ENCODE measurements around the gene MICU1.
A peak's percentile ranks its signal among the peaks of the same experiment; 100 is the strongest.
"Not testable (repeated sequence)": the region's sequence is repeated elsewhere in the genome, so short reads cannot be mapped to it uniquely, and the experiment has no call there.

The MICU1 gene

DNA sequence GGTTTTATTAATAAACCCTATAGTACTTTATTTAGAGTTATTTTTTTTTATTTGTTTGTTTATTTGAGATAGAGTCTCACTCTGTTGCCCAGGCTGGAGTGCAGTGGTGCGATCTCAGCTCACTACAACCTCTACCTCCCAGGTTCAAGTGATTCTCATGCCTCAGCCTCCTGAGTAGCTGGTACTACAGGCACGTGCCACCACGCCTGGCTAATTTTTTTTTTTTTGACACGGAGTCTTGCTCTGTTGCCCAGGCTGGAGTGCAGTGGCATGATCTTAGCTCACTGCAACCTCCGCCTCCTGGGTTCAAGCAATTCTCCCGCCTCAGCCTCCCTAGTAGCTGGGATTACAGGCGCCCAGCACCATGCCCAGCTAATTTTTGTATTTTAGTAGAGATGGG lies 279.8 kb downstream of the MICU1 start:
- not testable (repeated sequence) for DNase-seq (ENCODE audit: low read depth)

DNA sequence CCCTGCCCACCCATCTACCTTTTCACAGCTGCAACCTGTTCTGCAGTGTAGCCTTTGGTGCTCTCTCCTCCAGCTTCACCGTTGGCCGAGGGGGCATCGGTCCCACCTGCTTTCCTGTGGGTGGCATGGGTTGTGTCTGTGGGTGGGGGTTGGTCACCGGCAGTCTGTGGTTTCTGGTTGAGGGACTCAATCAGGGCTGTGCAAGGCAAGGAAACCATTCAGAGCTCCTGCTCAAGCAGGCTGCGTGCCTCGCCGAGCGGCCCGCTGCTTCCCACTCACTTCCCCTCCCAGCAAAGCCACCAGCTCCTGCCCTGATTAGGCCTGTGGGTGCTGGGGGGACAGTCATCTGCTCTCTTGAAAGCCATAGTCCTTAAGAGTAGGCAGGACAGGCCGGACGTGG lies 280.9 kb downstream of the MICU1 start:
- DNase-seq (ENCODE audit: low read depth), result no peak

DNA sequence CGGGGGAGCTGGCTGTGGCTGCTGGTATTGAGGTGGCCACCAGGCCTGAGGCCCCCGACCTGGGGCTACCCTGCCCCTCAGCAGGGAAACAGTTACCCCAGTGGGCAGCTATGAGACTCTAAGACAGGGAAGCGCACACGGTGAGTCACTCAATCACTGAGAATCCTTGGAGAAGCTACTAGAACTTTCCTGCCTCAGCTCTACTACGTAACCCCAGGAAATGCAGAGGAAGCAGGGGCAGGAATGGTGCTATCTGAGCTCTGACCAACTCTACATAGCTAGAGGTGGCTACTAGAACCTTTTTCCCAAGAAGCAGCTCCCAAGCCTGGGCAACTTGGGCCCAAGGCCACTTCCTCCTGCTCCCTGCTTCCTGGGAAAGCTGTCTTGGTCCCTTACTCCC lies 283.0 kb downstream of the MICU1 start:
- no peak for DNase-seq (ENCODE audit: low read depth)

DNA sequence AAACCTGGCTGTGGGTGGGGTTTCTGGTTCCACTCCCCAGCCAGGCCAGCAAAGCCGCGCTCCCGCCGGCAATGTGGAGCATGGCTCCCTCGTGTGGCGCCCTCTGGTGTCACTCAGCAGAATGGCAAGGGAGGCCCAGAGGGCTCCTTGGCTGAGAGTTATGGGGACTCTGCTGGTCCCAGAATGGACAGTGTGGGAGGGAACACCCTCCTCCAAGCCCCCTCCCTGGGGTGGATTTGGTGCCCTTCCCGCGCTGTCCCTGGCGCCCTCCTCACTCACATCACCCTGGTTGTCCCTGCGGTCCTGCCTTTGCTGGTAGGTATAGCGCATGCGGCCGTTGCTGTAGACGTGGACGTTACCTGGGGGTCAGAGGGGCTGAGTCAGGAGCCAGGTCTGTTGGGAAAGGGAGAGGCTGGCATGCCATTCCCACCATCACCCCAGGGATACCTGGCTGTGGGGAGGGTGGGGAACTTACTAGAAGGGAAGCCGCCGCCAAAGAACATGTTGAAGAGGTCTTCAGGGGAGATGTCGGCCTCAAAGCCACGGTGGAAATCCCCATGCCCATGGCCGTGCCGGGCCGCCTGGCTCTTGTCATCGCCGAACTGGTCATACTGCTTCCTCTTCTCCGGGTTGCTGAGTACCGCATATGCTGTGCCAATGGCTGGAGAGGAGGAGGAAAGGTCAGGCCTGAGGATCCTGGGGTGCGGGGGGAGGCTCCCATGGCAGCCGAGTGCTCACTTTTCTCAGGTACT lies 285.2 kb downstream of the MICU1 start:
- peak; percentile 64 for DNase-seq (ENCODE audit: low read depth)

DNA sequence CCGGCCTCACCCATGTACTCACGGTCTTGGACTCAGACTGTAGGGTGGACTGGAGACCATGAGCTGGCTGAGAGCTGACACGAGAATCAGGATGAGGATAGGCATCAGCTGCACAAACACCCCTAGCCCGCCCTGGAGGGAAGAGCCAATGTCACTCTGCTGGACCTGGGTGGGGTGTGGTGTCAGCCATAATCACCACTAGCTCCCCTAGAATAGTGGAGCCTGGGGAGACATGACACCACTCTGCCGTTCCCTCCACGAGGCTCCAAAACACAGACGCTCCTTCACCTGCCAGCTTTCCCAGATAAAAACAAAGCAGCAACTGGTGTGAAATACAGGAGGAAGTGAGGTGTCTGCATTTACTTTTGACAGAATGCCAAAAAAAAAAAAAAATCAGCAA lies 287.7 kb downstream of the MICU1 start:
- no peak for DNase-seq (ENCODE audit: low read depth)

DNA sequence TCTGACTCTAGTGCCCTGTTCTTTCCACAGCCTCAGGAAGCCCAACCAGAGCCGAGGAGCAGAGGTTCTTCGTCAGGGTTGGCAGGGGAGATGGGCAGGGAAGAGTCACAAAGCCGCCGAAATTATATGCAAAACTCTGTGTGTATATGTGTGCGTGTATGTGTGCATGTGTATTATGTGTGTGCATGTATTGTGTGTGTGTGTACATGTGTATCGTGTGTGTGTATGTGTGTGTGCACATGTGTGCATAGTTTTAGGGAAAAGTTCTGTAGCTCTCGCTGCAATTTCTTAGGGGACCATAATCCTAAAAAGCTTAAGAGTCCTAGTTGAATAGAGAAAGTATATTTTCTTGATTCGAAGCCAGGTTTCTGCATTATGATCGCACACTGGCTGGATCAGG lies 288.2 kb downstream of the MICU1 start:
- DNase-seq (ENCODE audit: low read depth), result no peak

DNA sequence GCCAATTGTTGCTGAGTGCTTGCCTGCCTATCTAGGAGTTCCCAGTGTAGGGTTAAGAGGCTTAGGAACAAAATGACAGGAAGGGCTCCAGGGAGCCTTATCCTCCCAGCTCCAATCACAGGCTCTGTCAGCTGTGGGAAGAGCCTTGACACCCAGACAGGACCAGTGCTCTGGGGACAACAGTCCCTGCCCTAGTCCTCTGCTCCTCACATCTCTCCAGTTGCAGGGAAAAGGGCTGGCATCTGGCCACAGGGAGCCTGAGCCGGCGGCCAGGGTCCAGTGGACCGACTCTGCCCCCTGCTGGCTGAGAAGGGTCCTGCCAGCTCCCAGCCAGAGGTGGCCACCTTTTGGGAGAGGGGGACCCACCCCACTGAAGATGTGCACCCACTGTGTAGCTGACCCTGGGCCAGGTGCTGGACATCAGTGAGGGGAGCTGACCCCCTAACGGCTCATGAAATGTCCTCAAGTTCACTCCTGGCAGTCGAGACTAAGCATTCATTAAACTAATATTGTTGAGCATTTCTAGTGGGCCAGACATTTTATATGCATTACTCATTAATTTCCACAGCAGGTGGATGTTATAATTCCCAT lies 288.7 kb downstream of the MICU1 start:
- DNase-seq (ENCODE audit: low read depth), result peak; percentile 41

DNA sequence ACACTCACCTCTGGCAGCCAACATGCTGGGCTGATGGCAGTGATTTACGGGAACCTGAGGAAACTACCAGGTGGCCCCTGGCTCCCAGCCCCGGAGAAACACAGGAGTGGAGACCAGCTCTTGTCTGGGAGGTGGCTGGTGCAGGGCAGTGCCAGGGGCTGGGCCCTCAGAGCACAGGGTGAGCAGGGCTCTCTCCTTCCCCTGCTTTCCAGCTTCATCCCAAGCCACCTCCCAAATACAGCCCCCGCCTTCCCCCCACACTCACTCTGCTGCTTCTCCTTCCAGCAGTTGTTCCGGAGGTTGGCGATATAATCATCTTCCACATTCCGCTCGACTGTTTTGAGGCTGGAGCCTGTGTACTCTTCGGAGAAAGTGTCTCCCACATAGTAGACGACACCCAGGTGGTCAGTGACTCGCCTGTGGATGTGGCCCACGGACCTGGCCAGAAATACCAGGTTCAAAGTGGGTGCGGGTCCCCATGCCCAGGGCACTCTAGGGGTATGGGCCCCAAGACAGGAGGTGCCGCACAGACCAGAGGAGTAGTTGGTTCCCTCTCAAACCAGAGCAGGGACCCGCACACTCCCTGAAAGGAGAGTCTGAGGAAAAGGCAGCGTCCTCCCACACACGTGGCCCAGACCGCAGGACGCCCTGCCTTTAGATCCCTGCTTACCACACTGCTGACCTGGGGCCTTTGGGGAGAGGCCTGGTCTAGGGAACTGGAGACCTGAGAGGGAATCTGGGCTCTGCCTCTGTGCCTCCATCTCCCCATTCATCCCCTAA lies 289.4 kb downstream of the MICU1 start:
- no peak for DNase-seq (ENCODE audit: low read depth)

DNA sequence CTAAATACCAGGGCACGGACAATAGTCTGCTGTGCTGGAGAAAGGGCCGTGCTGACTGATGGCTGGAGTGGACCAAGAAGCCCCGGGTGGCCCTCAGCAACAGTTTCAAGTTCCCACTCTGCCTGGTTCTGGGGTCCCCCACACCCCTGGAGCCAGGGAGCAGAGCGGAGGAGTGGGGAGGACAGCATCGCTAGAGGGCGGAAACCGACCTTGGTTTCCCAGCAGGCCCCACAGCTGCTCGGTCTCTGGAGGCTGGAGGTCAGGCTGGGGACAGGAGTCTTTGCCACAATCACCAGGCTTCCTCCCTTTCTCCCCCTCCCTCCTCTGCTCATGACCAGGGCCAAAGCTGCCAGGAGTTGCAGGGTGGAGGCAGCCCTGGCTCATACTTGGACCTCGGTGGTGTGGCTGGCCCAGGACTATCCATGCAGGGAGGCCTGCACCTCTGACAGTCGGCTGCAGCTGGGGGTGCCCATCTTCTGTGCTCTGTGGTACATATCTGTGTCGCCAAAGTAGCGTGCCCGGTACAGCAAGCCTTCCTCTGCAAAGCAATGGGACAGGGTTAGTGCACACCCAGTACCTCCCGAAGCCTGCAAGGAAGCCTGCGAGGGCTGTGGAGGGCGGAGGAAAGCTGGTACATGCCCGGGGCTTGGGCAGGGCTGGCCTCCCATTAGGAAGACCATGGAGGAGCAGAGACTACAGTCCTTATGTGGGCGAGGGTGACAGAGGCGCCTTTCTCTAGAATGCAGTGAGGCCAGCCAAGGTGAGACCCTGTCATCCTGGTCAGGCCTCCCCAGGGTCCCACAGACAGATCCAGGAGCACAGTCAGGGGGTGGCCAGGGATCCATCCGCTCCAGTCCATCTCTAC lies 290.3 kb downstream of the MICU1 start:
- DNase-seq (ENCODE audit: low read depth), result no peak

DNA sequence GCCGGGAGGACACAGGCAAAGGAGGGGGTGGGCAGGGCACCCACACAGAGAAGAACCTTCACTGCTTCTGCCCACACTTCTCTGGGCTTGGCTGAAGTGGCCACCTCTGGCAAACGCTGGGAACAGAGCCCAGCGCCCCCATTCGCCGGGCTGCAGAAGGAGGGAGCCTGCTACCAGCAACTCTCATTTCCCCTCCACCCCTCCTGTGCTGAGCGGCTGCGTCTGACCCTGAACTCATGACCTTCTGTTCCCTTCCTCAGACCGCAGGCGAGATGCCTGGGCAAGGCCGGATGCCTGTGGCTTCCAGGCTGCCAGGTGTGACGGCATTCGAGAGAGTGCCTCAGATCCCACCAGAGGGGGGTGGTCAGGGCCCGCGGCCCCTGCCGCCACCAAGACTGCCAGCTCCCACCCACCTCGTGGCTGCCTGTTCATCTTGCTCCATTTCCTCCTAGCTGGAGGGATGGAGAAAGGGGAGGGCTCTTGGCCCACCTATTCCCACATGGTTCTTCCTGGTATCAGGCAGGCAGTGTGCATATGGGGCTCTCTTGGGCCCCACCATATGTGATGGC lies 291.0 kb downstream of the MICU1 start:
- DNase-seq (ENCODE audit: low read depth), result peak; percentile 75

DNA sequence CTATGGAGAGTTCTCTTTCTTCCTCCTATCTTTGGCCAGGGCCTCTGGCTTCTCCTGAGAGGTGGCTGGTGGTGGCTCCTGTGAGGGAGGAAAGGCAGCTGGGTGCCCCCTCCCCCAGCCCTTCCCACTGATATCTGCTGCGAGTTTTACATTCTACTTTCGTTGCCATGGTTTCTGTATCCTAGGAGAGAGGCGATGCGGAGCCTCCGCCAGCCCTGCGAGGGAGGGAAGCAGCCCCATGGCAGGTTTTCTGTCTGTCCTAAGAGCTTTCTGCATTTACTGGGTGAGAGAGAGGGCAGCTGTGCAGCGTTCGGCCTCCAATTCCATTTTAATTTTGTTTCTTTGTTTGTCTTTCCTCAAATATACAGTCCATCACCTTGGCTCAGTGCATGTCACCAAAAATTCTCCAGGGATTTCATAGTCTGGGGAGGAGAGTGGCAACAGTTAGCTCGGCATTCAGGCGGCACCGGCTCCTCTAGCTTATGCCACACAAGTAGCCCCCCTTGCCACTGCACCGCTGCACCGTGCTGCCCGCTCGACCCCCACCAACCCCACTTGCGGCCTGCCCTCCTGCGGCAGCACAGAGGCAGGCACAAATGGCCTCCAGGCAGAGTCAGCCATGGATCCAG lies 291.6 kb downstream of the MICU1 start:
- DNase-seq (ENCODE audit: low read depth), result no peak

DNA sequence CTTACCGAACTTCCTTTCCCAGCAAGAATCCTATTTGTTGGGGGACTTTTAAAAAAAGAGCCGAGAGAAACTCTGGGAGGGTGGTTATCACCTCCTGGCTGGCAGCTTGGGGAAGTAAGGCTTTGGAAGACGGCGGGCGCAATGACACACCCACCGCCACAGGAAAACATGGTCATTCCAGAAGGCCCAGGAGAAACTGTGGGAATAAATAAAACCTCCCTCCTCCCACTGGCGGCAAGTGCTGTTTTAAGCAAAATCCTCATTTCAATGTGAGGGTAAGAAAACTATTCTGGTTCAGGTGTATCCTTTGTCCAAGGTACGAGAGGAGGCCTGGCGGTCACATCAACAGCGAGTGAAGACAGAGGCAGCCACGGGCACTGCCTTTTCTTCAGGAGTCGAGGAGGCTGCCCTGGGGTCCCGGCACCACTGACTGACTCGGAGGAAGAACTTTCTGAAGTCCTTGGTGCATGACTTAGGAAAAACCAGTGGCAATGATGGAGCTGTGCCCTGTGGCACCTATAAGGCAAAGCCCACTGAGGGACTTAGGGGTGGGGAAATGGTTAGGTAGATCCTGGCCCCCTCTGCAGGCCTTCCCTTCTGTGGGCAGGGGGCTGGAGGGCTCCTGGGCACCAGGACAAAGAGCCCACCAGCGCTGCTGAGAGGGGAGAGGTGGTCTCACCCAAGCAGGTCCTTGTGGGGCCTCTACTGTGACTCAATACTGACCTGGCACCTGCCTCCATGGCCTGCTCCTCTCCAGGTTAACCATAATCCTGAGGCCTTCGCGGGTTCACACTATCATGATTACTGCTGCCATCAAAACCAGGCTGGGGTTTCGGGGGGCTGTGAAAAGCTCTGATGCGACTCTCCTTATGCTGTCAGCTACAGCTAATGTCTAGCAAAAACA lies 292.5 kb downstream of the MICU1 start:
- DNase-seq (ENCODE audit: low read depth), result no peak

DNA sequence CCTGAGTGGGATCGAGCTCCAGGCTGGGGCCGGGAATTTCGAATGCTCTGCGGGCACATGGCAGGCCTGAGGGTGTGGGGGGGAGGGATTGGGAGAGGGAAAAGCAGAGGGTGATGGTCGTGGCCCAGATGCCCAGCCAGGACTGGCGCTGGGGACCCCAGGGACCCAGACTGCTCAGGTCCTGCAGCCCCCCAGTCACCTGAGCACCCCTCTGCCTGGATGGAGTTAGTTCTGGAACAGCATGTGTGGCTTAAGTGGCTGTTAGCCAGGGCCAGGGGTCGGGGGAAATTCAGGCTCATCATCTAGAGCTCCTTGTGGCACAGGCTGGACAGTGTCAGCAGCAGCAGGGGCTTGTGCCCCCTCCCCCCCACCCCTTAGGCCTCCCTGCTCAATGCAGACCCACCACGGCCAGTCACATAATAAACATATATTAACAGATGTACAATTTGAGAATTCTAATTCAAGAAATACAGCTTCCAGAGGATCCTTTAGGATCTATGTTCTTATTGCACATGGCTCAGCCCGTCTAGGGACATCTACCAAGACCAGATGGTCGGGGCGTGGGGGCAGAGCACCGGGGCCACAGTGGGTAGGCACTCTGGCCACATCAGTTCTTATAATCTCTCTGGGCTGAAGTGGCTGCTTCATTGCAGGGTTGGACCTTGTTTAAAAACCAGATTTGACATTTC lies 293.3 kb downstream of the MICU1 start:
- no peak for DNase-seq (ENCODE audit: low read depth)

DNA sequence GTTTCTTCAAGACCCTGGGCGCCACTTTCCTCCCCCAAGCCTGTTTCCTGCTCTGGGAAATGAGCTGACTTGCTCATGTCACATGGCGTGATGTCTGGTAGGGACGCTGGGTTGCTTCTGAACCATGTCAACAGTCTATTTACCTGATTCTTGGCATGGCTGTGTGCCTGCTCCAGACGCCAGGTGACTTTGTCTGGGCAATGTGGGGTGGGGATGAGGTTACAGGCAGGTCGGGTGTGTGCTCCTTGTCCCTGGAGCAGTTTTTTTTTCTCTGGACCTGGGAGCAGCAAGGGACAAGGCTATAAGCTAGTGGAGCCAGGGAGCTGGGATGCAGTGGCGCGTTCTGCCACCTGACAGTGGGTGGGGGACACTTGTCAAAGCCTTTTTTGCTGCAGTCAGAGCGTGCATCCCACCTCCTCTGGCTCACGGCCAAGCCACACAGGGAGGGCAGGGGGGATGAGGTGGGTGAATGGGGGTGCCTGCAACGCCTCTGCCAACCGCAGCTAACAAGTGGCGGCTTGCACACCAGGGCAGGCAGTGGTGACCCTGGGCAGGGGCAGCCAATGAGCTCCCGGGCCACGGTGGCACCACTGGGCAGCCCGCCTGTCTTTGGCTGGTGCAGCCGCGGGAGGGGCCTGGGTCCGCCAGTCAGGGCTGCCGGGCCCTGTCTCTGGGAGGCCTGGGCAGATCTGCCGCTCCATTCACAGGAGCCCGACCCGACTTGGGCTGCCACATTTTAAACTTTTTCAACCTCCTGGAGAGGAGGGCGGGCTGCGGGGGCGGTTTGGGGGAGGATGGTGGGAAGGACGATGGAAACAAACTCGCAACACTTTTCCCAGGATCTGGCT lies 294.1 kb downstream of the MICU1 start:
- peak; percentile 76 for DNase-seq (ENCODE audit: low read depth)

DNA sequence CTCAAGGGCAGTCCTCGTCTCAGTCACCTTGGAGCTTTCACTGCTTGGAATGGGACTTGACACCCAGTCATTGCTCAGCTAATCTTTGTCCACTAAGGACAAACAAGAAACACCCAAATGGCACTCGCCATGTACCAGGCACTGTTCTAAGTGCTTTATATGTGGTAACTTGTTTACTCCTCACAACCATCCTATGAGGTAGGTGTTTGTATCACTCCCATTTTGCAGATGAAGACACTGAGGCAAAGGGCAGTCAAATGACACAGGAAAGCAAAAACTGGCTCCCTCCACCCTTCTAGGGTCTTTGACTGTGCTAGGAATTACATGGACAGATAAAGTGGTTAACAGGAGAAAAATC lies 295.8 kb downstream of the MICU1 start:
- no peak for DNase-seq (ENCODE audit: low read depth)

DNA sequence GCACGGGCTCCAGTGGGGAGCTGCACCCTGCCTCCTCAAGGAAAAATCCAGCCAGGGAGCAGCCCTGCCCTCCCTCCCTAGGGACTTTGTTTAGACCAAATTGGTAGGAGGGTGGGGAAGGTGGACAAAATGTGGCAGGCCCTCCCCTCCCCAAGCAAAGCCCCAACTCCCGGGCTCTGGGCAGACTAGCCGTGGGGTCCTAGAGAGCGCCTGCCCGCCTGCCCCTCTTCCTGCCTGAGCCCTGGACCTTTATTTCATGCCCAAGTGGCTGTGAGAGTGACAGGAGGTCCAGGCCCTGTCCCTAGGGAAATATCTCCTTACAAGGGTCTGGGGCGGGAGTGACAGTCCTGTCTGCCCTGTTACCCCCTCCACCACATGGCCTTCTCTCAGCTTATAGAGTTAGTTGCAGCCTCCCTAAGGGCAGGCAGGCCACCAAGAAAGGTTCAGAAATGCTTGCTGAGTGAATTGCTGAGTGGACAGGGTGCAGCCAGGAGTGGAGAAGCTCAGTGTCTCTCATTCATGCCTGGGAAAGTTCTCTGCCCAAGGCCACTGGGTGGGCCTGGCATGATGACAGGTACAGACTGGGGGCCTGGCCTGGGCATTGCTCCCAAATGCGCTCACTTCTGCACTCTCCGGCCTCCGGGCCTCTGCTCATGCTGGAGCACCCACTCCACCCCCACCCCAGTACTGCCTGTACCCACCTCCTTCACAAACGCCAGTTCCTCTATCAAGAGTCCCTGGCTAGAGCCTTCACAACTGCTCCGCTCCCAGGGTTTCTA lies 296.4 kb downstream of the MICU1 start:
- DNase-seq (ENCODE audit: low read depth), result no peak

DNA sequence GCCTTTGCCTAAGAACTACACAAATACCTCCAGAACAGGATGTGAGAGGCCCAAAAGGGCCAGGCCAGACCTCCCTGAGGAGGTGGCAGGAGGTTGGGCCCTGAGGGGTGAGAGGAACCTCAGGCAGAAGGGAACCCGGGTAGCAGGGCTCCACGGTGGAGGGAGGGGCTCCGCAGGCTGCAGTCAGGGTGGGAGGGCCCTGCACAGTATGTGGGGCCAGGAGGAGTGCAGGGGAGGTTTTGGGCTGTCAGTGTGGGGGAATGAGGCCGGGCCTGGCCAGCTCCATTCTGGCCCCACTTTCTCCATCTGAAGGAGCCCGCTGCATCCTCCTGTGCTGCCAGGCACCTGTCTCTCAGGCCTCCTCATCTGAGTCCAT lies 297.1 kb downstream of the MICU1 start:
- no peak for DNase-seq (ENCODE audit: low read depth)

All from T follicular helper cell (primary cell).